ENCODE data around the gene MCEMP1. TPM values are rescaled to one million over a fixed set of nuclear protein-coding genes. Genes with fewer than 3 reads are reported as not detected.

MCEMP1 gene
- total and polyA plus RNA-seq, 2 of the 13 experiments (the other 11 are each of a cell fraction or from before 2014, with no cell fraction given), result not detected

DNA sequence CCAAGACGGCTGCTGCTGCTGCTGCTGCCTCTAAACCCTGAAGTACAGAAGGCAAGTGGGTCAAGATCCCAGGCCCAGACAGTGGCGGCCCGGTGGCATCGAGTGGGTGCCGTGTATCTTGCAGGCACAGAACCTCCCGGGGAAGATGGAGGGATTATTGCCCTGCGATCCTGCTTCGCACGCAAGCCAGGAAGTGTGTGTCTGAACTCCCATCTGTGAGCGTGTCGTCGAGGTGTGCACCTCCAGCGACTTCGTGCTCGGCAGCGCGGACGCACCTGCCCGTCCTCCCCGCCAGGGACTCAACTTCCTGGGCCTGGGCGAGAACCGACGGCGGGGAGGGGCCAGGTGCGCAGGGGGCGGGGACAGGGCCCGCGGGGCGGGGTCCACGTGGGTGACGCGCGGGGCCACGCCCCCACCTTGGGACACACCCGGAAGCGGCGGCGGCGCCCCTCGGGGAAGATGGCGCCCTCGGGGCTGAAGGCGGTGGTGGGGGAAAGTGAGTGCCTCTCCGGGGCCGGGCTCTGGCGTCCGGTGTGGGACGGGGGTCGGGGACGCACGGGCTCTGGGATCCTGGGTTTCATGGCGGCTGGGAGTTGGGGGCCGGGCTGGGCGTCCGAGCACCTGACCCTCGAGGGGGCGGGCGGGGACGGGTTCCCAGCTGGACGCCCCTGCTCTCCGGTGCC lies 40.1 kb upstream of the MCEMP1 start, which contains the start of gene STXBP2 (continued):
- TF ChIP-seq MAFG (CRISPR knock-in tag; IDR thresholded peaks at IDR 0.05), result no peak
- TF ChIP-seq, protein P1, sequence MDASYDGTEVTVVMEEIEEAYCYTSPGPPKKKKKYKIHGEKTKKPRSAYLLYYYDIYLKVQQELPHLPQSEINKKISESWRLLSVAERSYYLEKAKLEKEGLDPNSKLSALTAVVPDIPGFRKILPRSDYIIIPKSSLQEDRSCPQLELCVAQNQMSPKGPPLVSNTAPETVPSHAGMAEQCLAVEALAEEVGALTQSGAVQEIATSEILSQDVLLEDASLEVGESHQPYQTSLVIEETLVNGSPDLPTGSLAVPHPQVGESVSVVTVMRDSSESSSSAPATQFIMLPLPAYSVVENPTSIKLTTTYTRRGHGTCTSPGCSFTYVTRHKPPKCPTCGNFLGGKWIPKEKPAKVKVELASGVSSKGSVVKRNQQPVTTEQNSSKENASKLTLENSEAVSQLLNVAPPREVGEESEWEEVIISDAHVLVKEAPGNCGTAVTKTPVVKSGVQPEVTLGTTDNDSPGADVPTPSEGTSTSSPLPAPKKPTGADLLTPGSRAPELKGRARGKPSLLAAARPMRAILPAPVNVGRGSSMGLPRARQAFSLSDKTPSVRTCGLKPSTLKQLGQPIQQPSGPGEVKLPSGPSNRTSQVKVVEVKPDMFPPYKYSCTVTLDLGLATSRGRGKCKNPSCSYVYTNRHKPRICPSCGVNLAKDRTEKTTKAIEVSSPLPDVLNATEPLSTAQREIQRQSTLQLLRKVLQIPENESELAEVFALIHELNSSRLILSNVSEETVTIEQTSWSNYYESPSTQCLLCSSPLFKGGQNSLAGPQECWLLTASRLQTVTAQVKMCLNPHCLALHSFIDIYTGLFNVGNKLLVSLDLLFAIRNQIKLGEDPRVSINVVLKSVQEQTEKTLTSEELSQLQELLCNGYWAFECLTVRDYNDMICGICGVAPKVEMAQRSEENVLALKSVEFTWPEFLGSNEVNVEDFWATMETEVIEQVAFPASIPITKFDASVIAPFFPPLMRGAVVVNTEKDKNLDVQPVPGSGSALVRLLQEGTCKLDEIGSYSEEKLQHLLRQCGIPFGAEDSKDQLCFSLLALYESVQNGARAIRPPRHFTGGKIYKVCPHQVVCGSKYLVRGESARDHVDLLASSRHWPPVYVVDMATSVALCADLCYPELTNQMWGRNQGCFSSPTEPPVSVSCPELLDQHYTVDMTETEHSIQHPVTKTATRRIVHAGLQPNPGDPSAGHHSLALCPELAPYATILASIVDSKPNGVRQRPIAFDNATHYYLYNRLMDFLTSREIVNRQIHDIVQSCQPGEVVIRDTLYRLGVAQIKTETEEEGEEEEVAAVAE (CRISPR knock-in tag; IDR thresholded peaks at IDR 0.05; ENCODE audit: borderline replicate concordance), result peak; percentile 54; the same call in 1 of the 2 replicates
- TF ChIP-seq ZNF569 (CRISPR knock-in tag; IDR thresholded peaks at IDR 0.05; ENCODE audit: borderline replicate concordance), result no peak
- no peak for TF ChIP-seq ZNF567 (CRISPR knock-in tag; IDR thresholded peaks at IDR 0.05; ENCODE audit: borderline replicate concordance)
- no peak for TF ChIP-seq ZNF660 (CRISPR knock-in tag; IDR thresholded peaks at IDR 0.05; ENCODE audit: borderline replicate concordance, low read depth)
- no peak for TF ChIP-seq RFX1 (IDR thresholded peaks at IDR 0.05)
- no peak for TF ChIP-seq ZNF672 (CRISPR knock-in tag; IDR thresholded peaks at IDR 0.05)
- peak; percentile 81; the same call in 1 of the 3 replicates for TF ChIP-seq MXI1 (IDR thresholded peaks at IDR 0.05; ENCODE audit: borderline replicate concordance, low read depth, low read length)
- TF ChIP-seq, protein P2, sequence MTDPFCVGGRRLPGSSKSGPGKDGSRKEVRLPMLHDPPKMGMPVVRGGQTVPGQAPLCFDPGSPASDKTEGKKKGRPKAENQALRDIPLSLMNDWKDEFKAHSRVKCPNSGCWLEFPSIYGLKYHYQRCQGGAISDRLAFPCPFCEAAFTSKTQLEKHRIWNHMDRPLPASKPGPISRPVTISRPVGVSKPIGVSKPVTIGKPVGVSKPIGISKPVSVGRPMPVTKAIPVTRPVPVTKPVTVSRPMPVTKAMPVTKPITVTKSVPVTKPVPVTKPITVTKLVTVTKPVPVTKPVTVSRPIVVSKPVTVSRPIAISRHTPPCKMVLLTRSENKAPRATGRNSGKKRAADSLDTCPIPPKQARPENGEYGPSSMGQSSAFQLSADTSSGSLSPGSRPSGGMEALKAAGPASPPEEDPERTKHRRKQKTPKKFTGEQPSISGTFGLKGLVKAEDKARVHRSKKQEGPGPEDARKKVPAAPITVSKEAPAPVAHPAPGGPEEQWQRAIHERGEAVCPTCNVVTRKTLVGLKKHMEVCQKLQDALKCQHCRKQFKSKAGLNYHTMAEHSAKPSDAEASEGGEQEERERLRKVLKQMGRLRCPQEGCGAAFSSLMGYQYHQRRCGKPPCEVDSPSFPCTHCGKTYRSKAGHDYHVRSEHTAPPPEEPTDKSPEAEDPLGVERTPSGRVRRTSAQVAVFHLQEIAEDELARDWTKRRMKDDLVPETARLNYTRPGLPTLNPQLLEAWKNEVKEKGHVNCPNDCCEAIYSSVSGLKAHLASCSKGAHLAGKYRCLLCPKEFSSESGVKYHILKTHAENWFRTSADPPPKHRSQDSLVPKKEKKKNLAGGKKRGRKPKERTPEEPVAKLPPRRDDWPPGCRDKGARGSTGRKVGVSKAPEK (CRISPR knock-in tag; IDR thresholded peaks at IDR 0.05; ENCODE audit: borderline replicate concordance), result no peak
- no peak for TF ChIP-seq NPAS2 (CRISPR knock-in tag; IDR thresholded peaks at IDR 0.05; ENCODE audit: borderline replicate concordance)
- TF ChIP-seq, protein P3, sequence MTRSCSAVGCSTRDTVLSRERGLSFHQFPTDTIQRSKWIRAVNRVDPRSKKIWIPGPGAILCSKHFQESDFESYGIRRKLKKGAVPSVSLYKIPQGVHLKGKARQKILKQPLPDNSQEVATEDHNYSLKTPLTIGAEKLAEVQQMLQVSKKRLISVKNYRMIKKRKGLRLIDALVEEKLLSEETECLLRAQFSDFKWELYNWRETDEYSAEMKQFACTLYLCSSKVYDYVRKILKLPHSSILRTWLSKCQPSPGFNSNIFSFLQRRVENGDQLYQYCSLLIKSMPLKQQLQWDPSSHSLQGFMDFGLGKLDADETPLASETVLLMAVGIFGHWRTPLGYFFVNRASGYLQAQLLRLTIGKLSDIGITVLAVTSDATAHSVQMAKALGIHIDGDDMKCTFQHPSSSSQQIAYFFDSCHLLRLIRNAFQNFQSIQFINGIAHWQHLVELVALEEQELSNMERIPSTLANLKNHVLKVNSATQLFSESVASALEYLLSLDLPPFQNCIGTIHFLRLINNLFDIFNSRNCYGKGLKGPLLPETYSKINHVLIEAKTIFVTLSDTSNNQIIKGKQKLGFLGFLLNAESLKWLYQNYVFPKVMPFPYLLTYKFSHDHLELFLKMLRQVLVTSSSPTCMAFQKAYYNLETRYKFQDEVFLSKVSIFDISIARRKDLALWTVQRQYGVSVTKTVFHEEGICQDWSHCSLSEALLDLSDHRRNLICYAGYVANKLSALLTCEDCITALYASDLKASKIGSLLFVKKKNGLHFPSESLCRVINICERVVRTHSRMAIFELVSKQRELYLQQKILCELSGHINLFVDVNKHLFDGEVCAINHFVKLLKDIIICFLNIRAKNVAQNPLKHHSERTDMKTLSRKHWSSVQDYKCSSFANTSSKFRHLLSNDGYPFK (CRISPR knock-in tag; IDR thresholded peaks at IDR 0.05; ENCODE audit: borderline replicate concordance), result no peak
- TF ChIP-seq HNRNPLL (IDR thresholded peaks at IDR 0.05; ENCODE audit: low read depth, low read length, poor library complexity, severe bottlenecking), result peak; percentile 25
- TF ChIP-seq, protein P4, sequence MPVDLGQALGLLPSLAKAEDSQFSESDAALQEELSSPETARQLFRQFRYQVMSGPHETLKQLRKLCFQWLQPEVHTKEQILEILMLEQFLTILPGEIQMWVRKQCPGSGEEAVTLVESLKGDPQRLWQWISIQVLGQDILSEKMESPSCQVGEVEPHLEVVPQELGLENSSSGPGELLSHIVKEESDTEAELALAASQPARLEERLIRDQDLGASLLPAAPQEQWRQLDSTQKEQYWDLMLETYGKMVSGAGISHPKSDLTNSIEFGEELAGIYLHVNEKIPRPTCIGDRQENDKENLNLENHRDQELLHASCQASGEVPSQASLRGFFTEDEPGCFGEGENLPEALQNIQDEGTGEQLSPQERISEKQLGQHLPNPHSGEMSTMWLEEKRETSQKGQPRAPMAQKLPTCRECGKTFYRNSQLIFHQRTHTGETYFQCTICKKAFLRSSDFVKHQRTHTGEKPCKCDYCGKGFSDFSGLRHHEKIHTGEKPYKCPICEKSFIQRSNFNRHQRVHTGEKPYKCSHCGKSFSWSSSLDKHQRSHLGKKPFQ (CRISPR knock-in tag; IDR thresholded peaks at IDR 0.05; ENCODE audit: insufficient replicate concordance), result no peak
- TF ChIP-seq, protein P5, sequence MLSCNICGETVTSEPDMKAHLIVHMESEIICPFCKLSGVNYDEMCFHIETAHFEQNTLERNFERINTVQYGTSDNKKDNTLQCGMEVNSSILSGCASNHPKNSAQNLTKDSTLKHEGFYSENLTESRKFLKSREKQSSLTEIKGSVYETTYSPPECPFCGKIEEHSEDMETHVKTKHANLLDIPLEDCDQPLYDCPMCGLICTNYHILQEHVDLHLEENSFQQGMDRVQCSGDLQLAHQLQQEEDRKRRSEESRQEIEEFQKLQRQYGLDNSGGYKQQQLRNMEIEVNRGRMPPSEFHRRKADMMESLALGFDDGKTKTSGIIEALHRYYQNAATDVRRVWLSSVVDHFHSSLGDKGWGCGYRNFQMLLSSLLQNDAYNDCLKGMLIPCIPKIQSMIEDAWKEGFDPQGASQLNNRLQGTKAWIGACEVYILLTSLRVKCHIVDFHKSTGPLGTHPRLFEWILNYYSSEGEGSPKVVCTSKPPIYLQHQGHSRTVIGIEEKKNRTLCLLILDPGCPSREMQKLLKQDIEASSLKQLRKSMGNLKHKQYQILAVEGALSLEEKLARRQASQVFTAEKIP (CRISPR knock-in tag; IDR thresholded peaks at IDR 0.05; ENCODE audit: borderline replicate concordance), result no peak

Data from HepG2 (cell line).